HG02571 (cell line): ENCODE data around the gene DKK3.
"Not testable (repeated sequence)": the region's sequence is repeated elsewhere in the genome, so short reads cannot be mapped to it uniquely, and the experiment has no call there.

Experiments used
- ATAC-seq: cut with Tn5 transposase; IDR thresholded peaks from one replicate; pipeline ENCODE4 v1.9.1; 2021; ENCODE audit warnings: mild to moderate bottlenecking, moderate library complexity; ENCODE audit not compliant: unreplicated experiment

DKK3 gene

DNA sequence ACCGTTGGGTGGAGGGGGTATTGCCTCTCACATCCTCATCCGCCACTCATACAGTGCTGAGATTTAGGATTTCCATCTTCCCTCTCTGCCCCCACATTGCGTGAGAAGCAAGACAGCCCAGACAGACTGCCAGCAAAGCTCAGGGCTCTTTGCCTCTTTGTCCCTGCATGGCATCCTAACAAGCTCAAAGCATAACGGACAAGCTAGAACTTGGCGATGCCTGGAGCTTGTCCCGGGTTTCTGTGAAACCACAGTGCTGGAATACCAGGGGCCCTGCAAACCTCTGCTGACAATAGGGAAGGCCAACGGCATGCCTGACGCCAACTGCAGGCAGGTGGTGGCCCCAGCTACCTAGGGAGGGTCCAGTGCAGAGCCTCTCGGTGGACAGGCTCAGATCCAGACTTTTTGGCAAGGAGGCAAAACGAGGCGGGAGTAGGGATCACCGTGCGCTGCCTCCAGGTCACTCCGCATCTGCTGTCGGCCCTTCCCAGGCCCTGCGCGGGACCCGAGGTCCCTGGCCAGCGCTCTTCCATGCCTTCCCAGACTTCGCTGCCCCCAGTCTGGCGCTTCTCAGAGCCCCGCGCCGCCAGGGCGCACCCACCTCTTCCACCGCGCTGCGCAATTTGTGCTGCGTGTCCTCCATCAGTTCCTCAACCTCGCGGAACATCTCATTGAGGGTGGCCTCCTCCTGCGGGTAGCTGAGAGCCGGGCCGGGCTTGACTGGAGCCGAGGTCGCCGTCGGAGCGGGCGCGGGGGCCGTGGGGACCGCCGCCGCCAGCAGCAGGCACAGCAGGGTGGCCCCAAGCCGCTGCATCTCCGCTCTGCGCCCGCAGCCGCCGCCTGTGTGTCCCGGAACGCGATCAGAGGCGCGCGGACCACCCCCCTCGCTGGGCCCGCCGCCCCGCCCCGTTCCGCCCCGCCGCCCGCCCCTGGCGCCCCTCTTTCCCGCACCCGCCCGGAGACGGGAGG, at the start of gene DKK3:
TSS of gene DKK3 (minus strand) at position 858 of the 969 bp plus-strand sequence. CDS start at position 814, 44 bp downstream.
- no peak for ATAC-seq

DNA sequence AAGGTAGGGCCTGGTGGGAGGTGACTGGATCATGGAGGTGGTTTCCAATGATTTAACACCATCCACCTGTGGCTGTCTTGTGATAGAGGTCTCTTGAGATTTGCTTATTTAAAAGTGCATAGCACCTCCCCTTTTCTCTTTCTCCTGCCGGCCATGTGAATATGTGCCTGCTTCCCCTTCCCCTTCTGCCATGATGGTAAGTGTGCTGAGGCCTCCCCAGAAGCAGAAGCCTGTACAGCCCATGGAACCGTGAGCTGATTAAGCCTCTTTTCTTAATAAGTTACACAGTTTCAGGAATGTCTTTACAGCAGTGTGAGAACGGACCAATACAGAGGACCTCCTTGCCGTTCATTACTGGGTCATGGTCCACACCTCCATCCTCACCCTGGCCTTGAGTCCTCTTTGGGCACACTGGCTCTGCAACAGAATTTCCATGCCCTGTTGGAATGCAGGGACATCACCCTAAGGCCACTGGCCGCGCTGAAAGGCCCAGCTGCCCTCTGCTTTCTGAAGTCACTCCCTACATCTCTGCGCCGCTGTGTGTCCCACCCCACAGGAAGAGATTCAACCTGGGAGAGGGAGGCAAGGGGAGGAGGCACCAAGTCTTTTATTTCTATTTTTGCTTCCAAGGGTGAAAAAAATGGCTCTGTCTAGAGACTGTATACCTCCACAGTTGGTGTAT, 49.0 kb upstream of the DKK3 start:
- no peak for ATAC-seq

DNA sequence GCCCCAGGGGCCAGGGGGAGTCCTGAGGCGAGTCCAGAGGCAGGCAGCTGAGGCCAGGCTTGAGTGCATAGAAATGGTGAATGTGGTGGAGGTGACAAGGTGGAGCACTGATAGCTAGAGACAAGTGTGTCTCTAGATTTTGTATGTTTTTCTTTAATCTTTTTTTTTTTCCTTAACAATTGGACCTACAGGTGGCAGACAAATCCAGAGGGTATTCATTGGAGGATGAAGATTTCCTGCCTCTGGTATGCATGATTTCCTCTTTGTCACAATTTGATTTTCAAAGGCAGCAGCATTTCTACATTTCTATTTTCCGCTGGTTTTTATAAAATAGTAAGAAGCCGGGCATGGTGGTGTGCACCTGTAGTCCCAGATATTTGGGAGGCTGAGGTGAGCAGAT, 47.7 kb upstream of the DKK3 start:
- no peak for ATAC-seq

DNA sequence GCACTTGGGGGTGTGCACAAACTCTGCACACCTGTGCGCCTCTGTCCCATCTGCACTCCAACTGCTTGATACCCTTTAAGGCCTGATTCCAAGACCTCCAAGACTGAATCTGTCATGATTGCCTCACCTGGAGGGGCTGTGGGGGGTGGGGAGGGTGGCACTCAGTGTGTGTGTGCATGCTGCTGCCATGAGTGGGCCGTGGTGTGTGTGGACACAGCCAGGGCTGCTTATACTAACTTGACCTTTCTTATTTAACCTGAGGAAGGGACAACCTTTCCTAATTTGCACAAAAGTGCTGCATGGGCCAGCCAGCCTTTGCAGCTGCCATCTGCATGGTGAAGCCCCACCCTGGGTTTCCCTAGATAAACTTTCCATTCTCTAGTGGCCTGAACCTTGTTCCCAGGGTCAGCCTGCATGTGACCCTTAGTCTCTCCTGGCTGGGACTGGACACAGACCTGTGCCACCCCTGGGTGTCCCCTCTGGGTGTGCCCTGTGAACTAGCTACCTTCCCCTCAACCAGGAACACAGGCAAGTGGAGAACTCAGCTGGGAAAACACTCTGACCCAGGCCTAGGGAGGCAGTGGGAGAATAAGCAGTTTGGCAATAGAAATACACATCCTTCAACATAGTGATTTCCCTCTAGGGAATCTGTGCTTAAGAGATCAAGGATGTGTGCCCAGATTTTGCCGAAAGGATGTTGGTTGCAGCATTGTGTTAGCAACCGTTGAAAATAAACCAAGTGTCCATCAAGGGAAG, 45.4 kb upstream of the DKK3 start:
- ATAC-seq, result no peak

DNA sequence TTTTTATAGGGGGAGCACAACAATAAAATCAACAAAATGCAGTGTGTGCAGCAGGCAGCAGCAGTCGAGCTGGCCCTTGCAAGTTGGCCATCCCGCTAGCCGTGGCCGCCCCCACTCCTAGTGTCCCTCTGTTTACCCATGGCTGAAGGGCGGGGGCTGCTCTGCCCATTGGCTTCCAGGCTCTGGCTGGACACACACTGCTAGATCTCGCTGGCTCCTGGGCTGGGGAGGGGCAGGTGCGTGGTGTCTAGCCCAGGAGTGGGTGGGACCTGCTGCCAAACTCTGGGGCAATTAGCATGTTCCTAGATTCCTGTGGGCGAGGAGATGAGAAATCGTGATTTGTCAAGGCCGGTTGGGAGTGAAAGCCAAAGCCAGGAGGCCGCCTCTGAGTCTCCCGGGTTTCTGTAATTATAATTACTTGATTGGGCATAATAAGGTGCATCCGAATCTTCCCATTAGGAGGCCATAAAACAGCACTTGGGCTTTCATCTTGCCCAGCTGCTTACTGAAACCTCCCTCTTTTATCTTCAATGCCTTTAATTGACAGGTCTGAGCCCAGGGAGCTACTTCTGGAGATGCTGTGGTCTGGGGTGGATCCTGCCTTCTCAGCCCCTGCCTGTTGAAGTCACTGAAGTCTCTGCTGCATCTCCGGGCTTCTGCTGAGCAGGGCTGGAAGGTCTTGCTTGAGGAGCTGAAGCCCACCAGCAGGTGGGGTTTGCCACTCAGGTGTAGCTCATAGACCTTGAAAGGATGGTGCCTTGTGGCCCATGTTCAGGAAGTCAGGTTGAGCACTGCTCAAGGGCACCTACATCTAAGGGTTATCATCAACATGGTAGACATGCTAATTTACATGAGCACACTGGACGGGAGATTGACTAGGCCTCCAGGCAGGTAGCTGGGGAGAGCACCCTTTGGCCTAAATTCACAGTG, 44.5 kb upstream of the DKK3 start:
- no peak for ATAC-seq

DNA sequence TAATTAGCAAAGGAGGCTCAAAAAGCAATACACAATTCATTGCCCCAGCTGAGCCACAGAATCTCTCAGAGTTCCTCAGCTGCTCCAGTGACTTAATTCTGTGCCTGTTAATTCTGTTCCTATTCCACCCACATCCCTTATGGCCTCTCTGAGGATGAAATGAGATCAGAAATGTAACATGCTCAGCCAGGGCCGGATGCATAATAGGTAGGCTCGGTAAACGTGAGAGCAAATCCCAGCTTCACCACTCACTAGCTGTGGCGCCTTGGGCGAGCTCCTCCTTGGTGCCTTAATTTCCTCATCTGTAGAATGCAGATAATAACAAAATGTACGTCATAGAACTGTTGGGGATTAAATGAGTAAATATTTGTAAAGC, 42.8 kb upstream of the DKK3 start:
- ATAC-seq, result no peak

DNA sequence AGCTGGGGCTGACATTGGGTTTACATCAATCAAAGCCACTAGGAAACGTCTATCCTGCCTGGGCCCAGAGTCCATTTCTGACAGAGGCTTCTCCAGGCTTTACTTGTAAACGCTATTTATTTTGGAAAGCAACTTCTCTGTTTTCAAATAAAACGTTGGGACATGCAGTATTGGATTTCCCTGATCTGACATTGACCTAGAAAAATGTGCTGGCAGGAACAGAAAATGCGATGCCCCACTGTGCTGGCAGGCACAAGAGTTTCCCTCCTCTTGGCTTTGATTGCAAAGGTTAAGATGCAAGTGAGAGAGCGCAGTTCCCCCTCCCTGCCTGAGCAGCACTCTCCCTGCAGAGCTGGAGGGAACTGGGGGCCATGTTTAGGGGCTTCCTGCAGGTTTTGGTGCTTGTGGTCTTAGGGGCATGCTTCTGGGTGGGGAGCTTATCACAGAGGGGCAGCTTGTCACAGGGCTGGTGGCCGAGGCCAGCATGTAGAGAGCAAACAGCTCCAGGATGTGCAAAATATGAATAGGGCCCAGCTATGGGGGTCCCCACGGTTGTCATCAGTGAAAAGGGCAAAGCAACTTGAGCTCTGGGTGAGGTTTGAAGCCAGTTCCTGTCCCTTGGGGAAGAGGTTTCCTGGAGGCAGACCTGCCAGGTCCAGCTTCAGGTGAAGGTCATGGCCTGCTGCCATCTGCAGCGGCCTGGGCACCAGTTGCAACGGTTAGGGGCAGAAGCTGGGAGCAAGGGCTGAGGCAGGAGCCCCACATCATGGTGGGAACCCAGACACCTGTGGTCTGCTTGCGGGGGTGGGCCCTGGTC, 42.3 kb upstream of the DKK3 start:
- ATAC-seq, result no peak

DNA sequence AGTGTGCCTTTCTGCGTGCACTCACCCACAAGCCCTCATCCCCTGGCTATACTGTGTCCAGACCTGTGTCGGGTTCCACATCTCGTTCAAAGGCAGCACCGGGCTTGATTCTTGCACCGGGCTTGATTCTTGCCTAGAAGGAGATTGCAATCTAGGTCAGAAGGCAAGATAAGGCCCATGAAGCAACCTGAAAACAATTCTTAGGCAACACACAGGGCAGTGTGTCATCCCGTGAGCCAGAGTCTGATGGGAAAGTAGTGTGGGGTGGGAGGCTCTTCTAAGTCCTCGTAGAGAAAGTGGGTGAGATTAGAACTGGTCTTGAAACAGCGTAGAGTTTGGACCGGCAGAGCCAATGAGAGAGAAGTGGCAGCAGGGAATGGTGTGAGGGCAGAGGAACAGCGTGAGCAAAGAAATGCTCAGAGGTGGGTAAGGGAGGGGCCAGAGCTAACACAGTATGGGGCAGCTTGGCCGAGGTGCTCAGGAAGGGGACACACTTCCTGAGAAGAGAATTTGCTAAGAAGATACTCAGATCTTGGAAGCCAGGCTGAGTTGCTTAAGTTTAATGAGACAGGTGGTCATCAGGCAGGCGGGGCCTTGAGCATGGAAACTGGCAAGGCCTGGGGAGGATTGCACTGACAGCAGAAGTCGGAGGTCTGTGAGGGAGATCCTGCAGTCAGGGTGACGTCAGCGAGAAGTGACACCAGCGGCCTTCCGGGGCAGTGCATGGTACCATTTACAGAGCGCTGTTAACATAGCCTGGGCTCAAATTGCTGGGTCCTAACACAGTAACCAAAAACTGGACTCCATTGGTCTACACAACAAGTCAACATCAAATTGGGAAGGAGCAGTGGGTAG, 40.7 kb upstream of the DKK3 start:
- no peak for ATAC-seq

DNA sequence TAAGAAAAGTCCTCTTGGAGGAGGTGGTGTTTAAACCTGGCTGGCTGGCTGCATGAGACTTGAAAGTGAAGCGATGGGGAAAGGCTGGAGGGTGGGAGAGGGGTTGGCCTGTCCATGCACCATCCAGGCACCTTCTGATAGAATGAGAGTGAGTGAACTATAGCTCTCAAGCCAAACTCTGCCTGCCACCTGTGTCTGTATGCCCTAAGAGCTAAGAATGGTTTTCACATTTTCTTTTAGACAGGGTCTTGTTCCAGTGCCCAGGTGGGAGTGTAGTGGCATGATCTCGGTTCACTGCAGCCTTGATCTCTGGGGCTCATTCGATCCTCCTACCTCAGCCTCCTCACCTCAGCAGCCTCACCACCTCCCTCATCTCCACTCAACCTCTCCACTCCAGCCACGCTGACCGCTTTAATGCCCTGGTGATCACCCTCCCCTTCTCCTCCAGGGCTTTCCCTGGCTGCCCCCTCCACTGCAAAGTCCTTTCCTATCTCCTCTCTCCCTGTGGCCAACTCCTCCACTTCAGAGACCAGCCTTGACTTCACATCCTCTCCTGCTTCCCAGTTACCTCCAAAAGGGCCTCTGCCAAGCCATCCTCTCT, 38.3 kb upstream of the DKK3 start:
- ATAC-seq, result no peak

DNA sequence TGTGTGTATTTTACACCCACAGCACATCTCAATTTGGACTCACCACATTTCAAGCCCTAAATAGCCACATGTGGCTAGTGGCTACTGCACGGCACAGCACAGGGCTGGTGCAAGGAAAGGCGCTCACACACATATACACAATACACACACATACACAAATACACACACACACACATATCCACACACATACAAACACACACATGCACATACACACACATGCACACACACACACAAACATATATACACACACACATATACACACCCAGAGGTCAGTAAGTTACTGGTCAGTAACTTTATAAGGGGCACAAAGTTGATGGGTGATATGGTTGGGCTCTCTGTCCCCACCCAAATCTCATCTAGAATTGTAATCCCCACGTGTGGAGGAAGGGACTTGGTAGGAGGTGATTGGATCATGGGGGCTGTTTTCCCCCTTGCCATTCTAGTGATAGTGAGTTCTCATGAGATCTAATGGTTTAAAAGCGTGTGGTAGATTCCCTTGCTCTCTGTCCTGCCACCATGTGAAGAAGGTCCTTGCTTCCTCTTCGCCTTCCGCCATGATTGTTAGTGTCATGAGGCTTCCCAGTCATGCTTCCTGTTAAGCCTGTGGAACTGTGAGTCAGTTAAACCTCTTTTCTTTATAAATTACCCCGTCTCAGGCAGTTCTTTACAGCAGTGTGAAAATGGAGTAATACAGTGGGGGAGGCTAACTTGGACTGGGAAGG, 37.6 kb upstream of the DKK3 start:
- ATAC-seq, result no peak

DNA sequence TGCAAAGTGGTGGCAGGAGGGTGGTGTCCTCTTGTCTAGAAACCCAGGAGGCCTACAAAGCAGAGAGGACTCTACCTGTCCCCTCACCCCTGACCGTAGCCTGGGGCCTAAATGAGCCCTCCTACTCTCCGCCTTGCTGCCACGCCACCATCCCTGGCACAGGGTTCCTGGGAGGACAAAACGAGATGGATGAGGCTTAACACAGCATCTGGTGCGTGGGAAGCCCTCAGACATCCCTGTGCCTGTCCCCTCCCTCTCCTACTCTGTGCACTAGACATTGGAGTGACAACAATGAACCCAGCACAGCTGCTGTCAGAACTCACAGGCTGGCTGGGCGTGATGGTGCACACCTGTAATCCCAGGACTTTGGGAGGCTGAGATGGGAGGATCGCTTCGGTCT, 36.4 kb upstream of the DKK3 start:
- no peak for ATAC-seq

DNA sequence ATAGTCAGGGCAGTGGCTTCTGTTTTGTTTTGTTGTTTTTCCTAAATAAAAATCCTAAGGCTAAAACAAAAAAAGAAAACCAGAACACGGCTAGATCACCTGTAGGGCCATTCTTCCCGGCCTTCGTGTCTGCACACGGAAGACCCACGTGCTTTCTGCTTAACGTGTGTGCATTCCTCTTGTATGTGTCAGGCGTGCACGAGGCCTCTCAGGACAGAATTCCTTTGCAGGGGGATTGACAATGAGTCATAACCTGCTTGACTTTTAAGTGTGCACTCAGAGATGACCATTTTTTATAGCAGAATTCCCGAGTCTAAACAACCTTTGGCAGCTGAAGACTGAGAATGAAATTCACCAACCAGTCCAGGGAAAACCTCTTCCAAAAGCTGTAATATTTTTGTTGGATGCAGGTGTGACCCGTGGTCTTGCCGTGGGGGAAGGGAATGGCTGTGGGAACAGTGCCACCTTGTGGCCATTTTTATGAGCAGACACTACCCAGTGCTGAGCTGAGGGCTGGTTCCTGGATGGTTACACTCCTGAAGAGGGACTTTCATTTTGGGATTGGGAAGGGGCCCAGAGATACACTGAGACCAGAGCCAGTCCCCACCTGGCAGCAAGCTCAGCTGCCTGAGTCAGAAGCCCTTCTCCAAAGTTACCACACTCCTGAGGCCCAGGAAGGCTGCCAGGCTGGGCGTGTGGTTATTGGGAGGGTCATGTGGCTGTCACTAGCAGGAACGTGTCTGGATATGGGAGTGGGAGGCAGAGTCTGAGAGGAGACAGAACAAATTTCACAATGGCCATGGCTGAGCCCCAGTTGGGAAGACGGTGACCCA, 35.7 kb upstream of the DKK3 start:
- peak; percentile 61 for ATAC-seq

DNA sequence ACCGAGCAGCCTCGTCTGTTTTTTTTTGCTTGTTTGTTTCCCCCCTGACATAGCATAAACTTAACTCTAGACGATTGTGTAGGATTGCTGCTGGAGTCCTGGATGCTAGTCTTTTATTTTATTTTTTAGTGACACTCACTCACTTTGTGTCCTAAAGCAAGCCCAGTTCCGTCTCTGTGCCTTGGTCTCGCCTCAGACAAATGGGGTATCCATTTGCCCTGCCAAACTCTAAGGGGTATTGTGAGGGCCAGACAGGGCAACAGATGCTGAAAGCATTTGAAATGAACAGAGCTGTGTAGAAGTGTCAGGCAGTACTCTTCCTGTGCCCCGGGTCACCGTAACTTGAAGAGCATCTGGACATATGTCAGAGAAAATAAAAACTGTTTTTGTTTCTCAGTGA, 34.8 kb upstream of the DKK3 start:
- no peak for ATAC-seq

DNA sequence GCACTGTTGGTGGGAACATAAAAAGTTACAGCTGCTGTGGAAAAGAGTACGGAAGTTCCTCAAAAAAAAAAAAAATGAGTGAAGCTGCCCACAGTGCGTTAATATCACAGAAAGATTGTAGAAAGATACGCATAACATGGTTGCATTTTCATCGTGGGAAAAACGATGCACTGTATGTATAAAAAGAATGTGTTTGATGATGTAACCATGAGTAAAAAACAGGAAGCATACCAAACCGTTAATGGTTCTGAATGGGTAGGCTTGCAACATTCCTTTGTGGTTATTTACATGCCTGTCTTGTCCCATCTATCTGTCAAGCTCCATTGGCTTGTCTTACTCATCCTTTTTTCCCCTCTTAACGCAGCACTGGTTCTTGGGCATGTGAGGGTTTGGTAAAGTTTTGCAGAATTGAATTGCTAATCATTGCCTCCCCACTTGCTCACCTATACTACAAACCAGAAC, 33.8 kb upstream of the DKK3 start:
- ATAC-seq, result no peak

DNA sequence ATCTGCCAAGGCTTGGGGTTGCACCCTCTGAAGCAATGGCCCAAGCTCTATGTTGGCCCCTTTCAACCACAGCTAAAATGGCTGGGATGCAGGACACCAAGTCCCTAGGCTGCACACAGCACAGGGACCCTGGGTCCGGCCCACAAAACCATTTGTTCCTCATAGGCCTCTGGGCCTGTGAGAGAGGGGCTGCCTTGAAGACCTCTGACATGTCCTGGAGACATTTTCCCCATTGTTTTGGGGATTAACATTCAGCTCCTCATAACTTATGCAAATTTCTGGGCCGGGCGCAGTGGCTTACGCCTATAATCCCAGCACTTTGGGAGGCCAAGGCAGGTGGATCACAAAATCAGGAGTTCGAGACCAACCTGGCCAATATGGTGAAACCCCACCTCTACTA, 32.3 kb upstream of the DKK3 start:
- not testable (repeated sequence) for ATAC-seq

DNA sequence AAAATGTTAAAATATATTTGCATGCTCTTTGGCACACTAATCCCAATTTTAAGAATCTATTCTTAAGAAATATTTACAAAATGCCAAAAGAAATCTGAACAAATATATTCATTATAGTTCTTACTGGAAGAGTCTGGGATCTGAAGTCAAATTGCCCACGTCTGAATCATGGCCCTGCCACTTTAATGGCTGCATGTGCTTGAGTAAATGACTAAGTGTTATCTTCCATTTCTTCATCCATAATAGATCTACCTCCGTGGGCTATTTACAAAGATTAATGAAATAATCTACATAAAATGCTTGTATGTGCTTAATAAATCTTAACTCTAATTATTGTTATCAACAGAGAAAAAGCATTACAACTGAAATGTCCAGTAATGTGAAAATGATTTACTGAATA, 24.5 kb upstream of the DKK3 start:
- ATAC-seq, result no peak
